Testis (tissue), 3 donors: ENCODE results near the gene TOP3A. TPM values are rescaled to one million over a fixed set of nuclear protein-coding genes. Genes with fewer than 3 reads are reported as not detected.

ENCODE experiments used
- DNase-seq: peaks from one replicate; pipeline ENCODE4 v3.0.0-alpha.2; 2019
- H3K27ac ChIP-seq, 2 donors: fragments of 200-600 bp; sonication (generic); one replicate each; pipeline ENCODE4 v1.5.1; 2019
- H3K27me3 ChIP-seq: fragments of 200-600 bp; sonication (generic); one replicate; pipeline ENCODE4 v1.5.1; 2019
- H3K36me3 ChIP-seq: fragments of 200-600 bp; sonication (generic); one replicate; pipeline ENCODE4 v1.5.1; 2017; ENCODE audit warnings: low read depth; ENCODE audit errors: missing control alignments
- H3K4me1 ChIP-seq: fragments of 200-600 bp; sonication (generic); one replicate; pipeline ENCODE4 v1.5.1; 2019
- H3K4me3 ChIP-seq, 2 donors: fragments of 200-600 bp; sonication (generic); one replicate each; pipeline ENCODE4 v1.5.1; 2017 to 2019
- H3K9me3 ChIP-seq: fragments of 200-600 bp; sonication (generic); one replicate; pipeline ENCODE4 v1.5.1; 2017
- POLR2A ChIP-seq: fragments of 450-650 bp; IDR thresholded peaks from one replicate; pipeline ENCODE4 v1.6.1; 2017; ENCODE audit warnings: antibody characterized with exemption, mild to moderate bottlenecking, moderate library complexity
- WGBS, 2 donors: methylation state at CpG; one replicate each; pipeline ENCODE4 v1.1.5; 2018; 5-methylcytosine and 5-hydroxymethylcytosine counted together
- intact Hi-C: fragments of 100-400 bp; cut with DNase I; formaldehyde crosslinking; loops from one replicate; pipeline ENCODE4 v1.15.1; 2023; ENCODE audit warnings: low total_unique reads
- polyA plus RNA-seq: library from polyadenylated mRNA; stranded (reverse); fragments of 350-450 nt; fragmentation: Illumina TruSeq; extraction: RNeasy Lipid Tissue Mini Kit (QIAGEN cat#74804); gene quantifications from one replicate; pipeline ENCODE4 v1.2.3, GENCODE V29; 2014; ENCODE audit warnings: low read depth, low replicate concordance; ENCODE audit not compliant: insufficient read depth
- total RNA-seq, 2 donors: library from RNA; depleted of rRNA; stranded (reverse); fragments of >200 nt; gene quantifications; one replicate each; pipeline ENCODE4 v1.2.3, GENCODE V29; 2016
- TF ChIP-seq, protein P1 (sequence below), 3 experiments: fragments of 450-650 bp in 2 of 3; fragments of 200-600 bp in 1 of 3; sonication (generic) in 1 of 3; IDR thresholded peaks; one replicate each; pipeline ENCODE4 v1.5.1; 2016 to 2019; ENCODE audit warnings: antibody characterized with exemption in 3 of 3, mild to moderate bottlenecking in 2 of 3, moderate library complexity in 1 of 3

Gene TOP3A
- total and polyA plus RNA-seq, 3 donors from 2014 or later: 34.0 to 97.9 (median 56.9) TPM

DNA sequence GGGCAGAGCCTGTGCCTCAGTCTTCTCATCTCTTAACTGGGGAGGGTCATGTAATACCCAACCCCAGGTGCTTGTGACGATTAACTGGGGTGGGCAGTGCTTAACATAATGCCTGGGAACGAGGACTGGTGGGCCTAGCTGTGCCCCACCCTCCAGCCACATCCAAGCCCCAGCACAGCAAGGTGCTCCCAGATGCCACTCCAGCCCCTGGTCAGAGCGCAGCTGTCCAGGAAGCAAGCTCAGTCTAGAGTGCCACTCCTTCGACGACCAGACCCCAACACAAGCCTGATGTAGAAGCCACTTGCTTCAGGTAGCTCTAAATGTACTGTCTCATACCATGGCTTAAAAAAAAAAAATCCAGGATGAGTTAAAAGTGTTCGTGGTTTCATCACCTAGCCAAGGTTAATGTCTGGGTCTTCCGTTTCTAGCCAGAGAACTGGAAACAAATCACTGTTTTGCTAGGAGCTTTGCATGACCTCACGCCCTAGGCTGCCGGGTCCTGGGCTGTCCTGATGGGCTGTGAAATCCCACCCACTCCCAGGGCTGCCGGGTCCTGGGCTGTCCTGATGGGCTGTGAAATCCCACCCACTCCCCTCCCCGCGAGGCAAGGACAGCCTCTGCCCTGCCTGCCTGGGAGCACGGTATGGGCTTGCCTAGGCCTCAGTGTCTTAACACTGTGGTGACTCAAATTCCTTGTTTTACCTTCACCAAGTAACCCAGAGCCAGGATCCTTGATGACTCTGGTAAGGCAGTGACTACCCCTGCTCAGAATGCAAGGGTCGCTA, 46.7 kb downstream of the TOP3A start:
- WGBS, 2 donors: 63 to 69% methylated on average over 12 of the region's 14 CpGs
- DNase-seq: no peak
- no peaks in the 10 kb centered on the region for H3K4me1 ChIP-seq
- H3K4me3 ChIP-seq: no peak overlapping the region
- intact Hi-C loops: loop anchor here (10.0 kb wide), 1 partner anchor 57 kb away; no protein-coding TSS in a partner anchor
- TF ChIP-seq, protein P1, sequence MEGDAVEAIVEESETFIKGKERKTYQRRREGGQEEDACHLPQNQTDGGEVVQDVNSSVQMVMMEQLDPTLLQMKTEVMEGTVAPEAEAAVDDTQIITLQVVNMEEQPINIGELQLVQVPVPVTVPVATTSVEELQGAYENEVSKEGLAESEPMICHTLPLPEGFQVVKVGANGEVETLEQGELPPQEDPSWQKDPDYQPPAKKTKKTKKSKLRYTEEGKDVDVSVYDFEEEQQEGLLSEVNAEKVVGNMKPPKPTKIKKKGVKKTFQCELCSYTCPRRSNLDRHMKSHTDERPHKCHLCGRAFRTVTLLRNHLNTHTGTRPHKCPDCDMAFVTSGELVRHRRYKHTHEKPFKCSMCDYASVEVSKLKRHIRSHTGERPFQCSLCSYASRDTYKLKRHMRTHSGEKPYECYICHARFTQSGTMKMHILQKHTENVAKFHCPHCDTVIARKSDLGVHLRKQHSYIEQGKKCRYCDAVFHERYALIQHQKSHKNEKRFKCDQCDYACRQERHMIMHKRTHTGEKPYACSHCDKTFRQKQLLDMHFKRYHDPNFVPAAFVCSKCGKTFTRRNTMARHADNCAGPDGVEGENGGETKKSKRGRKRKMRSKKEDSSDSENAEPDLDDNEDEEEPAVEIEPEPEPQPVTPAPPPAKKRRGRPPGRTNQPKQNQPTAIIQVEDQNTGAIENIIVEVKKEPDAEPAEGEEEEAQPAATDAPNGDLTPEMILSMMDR (IDR thresholded peaks at IDR 0.05): no peak
- no peak for TF ChIP-seq POLR2A
- no peaks in the 10 kb centered on the region for H3K27me3 ChIP-seq
- no peaks in the 10 kb centered on the region for H3K9me3 ChIP-seq
- no peaks in the 10 kb centered on the region for H3K36me3 ChIP-seq
- no peak overlapping the region for H3K27ac ChIP-seq

DNA sequence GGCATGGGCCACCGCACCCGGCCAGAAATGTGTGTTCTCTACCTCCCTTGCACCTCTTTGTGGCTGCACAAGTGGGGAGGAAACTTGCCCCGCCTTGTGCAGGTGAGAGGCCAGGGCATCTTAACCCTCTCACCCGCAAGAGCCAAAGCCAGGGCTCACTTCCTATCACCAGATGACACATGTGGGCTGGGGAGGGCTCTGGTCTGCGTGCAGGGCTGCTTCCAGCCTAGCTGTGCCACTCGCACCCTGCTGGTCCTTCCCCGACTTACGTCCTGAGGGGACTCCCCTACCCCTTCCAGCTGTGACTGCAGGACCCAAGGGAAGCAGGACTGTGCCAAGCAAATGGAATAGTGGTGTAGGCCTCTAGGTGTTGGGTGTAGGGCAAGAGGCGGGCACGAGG, 47.4 kb downstream of the TOP3A start:
- Histone ChIP-seq H3K9me3 (no peaks in the 10 kb centered on the region), H3K36me3 (no peaks in the 10 kb centered on the region), H3K27me3 (no peaks in the 10 kb centered on the region), H3K4me3 (no peak overlapping the region), H3K4me1 (no peaks in the 10 kb centered on the region), H3K27ac (no peak overlapping the region)
- 78 to 86% methylated on average over 5 to 10 of the region's 10 CpGs for WGBS, 2 donors
- intact Hi-C loops: loop anchor here (10.0 kb wide), 1 partner anchor 57 kb away; no protein-coding TSS in a partner anchor
- no peak for TF ChIP-seq POLR2A
- TF ChIP-seq, protein P1 (IDR thresholded peaks at IDR 0.05): no peak
- DNase-seq: no peak

DNA sequence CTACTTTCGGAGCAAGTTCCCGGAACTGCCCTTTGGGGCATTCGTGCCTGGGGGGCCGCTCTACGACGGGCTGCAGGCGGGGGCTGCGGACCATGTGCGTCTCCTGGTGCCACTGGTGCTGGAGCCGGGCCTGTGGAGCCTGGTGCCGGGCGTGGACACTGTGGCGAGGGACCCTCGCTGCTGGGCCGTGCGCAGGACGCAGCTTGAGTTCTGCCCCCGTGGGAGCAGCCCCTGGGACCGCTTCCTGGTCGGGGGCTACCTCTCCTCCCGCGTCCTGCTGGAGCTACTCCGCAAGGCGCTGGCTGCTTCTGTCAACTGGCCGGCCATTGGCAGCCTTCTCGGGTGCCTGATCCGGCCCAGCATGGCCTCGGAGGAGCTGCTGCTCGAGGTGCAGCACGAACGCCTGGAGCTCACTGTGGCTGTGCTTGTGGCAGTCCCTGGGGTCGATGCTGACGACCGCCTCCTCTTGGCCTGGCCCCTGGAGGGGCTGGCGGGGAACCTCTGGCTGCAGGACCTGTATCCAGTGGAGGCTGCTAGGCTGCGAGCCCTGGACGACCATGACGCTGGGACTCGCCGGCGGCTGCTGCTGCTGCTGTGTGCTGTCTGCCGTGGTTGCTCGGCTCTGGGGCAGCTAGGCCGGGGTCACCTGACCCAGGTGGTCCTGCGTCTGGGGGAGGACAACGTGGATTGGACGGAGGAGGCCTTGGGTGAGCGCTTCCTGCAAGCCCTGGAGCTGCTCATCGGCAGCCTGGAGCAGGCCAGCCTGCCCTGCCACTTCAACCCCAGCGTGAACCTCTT, 50.7 kb downstream of the TOP3A start:
- H3K4me1 ChIP-seq: peaks cover 15% of the 10 kb centered on the region
- H3K4me3 ChIP-seq: no peak overlapping the region
- H3K27ac ChIP-seq: no peak overlapping the region
- H3K9me3 ChIP-seq: no peaks in the 10 kb centered on the region
- intact Hi-C loops: loop anchor here (10.0 kb wide), 1 partner anchor 61 kb away; no protein-coding TSS in a partner anchor
- no peak for DNase-seq
- H3K36me3 ChIP-seq: no peaks in the 10 kb centered on the region
- H3K27me3 ChIP-seq: no peaks in the 10 kb centered on the region
- TF ChIP-seq, protein P1 (IDR thresholded peaks at IDR 0.05): no peak
- TF ChIP-seq POLR2A: no peak
- WGBS, 2 donors: 88 to 91% methylated on average over 5 to 43 of the region's 50 CpGs

DNA sequence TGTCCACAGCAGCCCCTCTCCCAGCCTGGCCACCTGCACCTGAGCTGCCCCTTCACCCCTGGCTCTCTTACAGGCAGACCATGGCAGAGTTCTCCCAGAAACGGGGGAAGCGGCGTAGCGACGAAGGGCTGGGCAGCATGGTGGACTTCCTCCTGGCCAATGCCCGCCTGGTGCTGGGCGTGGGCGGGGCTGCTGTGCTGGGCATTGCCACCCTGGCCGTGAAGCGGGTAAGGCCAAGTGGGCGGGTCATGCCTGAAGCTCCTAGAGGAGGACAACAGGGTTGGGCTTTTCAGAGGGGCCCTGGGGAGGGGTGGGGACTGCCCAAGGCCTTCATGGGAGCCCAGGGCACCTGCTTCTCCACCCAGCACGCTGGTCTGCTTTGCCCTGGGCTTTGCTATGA, 52.2 kb downstream of the TOP3A start:
- WGBS, 2 donors: 87% methylated on average over 3 to 12 of the region's 12 CpGs
- no peak for DNase-seq

More for the DNA sequence above, 52.2 kb downstream of the TOP3A start:
- Histone ChIP-seq H3K9me3 (no peaks in the 10 kb centered on the region), H3K4me1 (peaks cover 20% of the 10 kb centered on the region), H3K27ac (no peak overlapping the region), H3K27me3 (no peaks in the 10 kb centered on the region), H3K36me3 (no peaks in the 10 kb centered on the region), H3K4me3 (no peak overlapping the region)
- intact Hi-C loops: loop anchor here (10.0 kb wide), 1 partner anchor 62 kb away; no protein-coding TSS in a partner anchor
- TF ChIP-seq POLR2A: no peak
- TF ChIP-seq, protein P1 (IDR thresholded peaks at IDR 0.05): no peak
